A549 (cell line): Measurements from ENCODE around the gene CD70. TPM values are rescaled to one million over a fixed set of nuclear protein-coding genes. Genes with fewer than 3 reads are reported as not detected.
"Not testable (repeated sequence)": the region's sequence is repeated elsewhere in the genome, so short reads cannot be mapped to it uniquely, and the experiment has no call there.

Experiments used
- ATAC-seq, 2 experiments: fragments of 200-7000 bp in 1 of 2; fragments of >200 bp in 1 of 2; cut with Nextera tagmentation in 1 of 2; cut with Tn5 transposase in 1 of 2; 3 replicates each; pipeline versions ENCODE4 v1.8.0 to v1.9.1; 2018 to 2020; ENCODE audit warnings: mild to moderate bottlenecking in 1 of 2, moderate library complexity in 1 of 2
- CTCF ChIA-PET: fragments of 300-600 bp; sonication (Branson Sonifier 250); formaldehyde crosslinking; extraction: SDS; loops from one replicate; lab custom pipeline; 2021; ENCODE audit warnings: antibody characterized with exemption, inconsistent platforms; lab: Yijun Ruan, JAX
- POLR2A ChIA-PET: fragments of 350-600 bp; formaldehyde crosslinking; extraction: SDS; loops from one replicate; lab custom pipeline; 2021; ENCODE audit warnings: antibody characterized with exemption, inconsistent platforms; lab: Yijun Ruan, JAX
- DNase-seq, 2 experiments: peaks; one replicate each; pipeline versions ENCODE4 v3.0.0 to v3.0.0-alpha.2; 2011 to 2016; ENCODE audit warnings: low read depth in 1 of 2, low spot score in 1 of 2
- FAIRE-seq: peaks from 2 replicates; lab custom pipeline; 2011; peaks lifted over from hg19 to GRCh38; lab: Jason Lieb, UNC
- H3K27ac ChIP-seq, 2 experiments: fragments of >200 bp; sonication (Bioruptor Twin); formaldehyde crosslinking; 3 replicates each; pipeline ENCODE4 v1.5.1; 2016 to 2017
- H3K4me1 ChIP-seq: fragments of >200 bp; sonication (Bioruptor Twin); formaldehyde crosslinking; 3 replicates; pipeline ENCODE4 v1.6.1; 2016
- H3K4me2 ChIP-seq: fragments of >200 bp; sonication (Bioruptor Twin); formaldehyde crosslinking; 3 replicates; pipeline ENCODE4 v1.6.1; 2016
- H3K4me3 ChIP-seq: fragments of >200 bp; sonication (Bioruptor Twin); formaldehyde crosslinking; 3 replicates; pipeline ENCODE4 v1.5.1; 2016
- H3K9me3 ChIP-seq: fragments of >200 bp; sonication (Bioruptor Twin); formaldehyde crosslinking; 3 replicates; pipeline ENCODE4 v1.6.1; 2016
- MAZ ChIP-seq: fragments of 150-350 bp; IDR thresholded peaks from 2 replicates; pipeline ENCODE4 v1.6.1; 2014; ENCODE audit warnings: antibody characterized with exemption, low read depth, low read length, borderline replicate concordance
- NR3C1 ChIP-seq: fragments of >200 bp; sonication (Bioruptor Twin); formaldehyde crosslinking; IDR thresholded peaks from 3 replicates; pipeline ENCODE4 v1.6.1; 2017
- RAD21 ChIP-seq, 2 experiments: fragments of >200 bp in 1 of 2; sonication (Bioruptor Twin) in 1 of 2; formaldehyde crosslinking in 1 of 2; IDR thresholded peaks in 1 of 2; conservative IDR thresholded peaks in 1 of 2; 2 replicates in 1 of 2; 3 replicates in 1 of 2; pipeline ENCODE4 v1.6.1; 2012 to 2018; ENCODE audit warnings: inconsistent platforms in 1 of 2
- SMC3 ChIP-seq: fragments of >200 bp; sonication (Bioruptor Twin); formaldehyde crosslinking; IDR thresholded peaks from 3 replicates; pipeline ENCODE4 v1.6.1; 2018; ENCODE audit warnings: inconsistent platforms
- WGBS: methylation state at CpG from one replicate; pipeline ENCODE4 v1.1.6; 2017; ENCODE audit errors: missing lambda C conversion rate; 5-methylcytosine and 5-hydroxymethylcytosine counted together
- polyA plus RNA-seq, 4 experiments: library from polyadenylated mRNA; depleted of rRNA in 3 of 4; stranded (reverse); fragments of >200 nt; fragmentation: RNase III in 1 of 4; extraction: RNeasy Plus Mini Kit Qiagen cat#74134 plus additional on column Dnase treatment in 1 of 4; gene quantifications; 2 replicates in 3 of 4; 3 replicates in 1 of 4; pipeline ENCODE4 v1.2.3, GENCODE V29; 2011 to 2017
- TF ChIP-seq, protein P1 (sequence below): fragments of >200 bp; sonication (Bioruptor Twin); formaldehyde crosslinking; IDR thresholded peaks from 3 replicates; pipeline ENCODE4 v1.5.1; 2016
- TF ChIP-seq, protein P2 (sequence below): IDR thresholded peaks from 2 replicates; pipeline ENCODE4 v1.6.1; 2012
- TF ChIP-seq, protein P3 (sequence below): fragments of >200 bp; sonication (Bioruptor Twin); formaldehyde crosslinking; IDR thresholded peaks from 2 replicates; pipeline ENCODE4 v1.6.1; 2016

Gene CD70
- polyA plus RNA-seq, 2 of the 4 experiments (the other 2 are of a cell fraction): 7.7 to 35.7 TPM

DNA sequence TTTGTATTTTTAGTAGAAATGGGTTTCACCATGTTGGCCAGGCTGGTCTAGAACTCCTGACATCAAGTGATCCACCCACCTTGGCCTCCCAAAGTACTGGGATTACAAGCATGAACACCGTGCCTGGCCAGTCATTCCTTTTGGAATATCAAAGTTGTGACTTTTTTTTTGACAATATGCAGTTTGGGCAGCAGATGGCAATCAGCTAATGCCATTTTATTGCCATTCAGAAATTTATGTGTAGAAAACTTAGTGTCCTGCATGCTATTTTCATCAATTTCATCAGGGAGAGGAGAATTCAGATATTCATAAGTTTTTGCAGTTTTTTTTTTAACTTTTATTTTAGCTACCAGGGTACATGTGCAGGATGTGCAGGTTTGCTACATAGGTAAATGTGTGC, 28.5 kb downstream of the CD70 start:
- POLR2A ChIA-PET, FAIRE-seq, ATAC-seq, H3K4me2 ChIP-seq, H3K4me3 ChIP-seq, H3K4me1 ChIP-seq, H3K9me3 ChIP-seq, H3K27ac ChIP-seq, DNase-seq: not testable (repeated sequence)
- TF ChIP-seq SMC3 (peak; percentile 39; the same call in 2 of the 3 replicates), RAD21 (conservative IDR thresholded peaks at IDR 0.05 in 1 of 2, IDR thresholded peaks at IDR 0.05 in 1 of 2) (peak; percentile 39; a peak in 4 of 5 replicates)
- TF ChIP-seq, protein P1, sequence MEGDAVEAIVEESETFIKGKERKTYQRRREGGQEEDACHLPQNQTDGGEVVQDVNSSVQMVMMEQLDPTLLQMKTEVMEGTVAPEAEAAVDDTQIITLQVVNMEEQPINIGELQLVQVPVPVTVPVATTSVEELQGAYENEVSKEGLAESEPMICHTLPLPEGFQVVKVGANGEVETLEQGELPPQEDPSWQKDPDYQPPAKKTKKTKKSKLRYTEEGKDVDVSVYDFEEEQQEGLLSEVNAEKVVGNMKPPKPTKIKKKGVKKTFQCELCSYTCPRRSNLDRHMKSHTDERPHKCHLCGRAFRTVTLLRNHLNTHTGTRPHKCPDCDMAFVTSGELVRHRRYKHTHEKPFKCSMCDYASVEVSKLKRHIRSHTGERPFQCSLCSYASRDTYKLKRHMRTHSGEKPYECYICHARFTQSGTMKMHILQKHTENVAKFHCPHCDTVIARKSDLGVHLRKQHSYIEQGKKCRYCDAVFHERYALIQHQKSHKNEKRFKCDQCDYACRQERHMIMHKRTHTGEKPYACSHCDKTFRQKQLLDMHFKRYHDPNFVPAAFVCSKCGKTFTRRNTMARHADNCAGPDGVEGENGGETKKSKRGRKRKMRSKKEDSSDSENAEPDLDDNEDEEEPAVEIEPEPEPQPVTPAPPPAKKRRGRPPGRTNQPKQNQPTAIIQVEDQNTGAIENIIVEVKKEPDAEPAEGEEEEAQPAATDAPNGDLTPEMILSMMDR: peak; percentile 20; the same call in 1 of the 3 replicates
- 5% methylated on average over 1 of the region's 1 CpG for WGBS
- CTCF ChIA-PET: interaction anchor here (0.7 to 3.2 kb wide), 3 partner anchors 17 to 306 kb away, joined by 4 to 14 read pairs (median 4); no protein-coding TSS in a partner anchor

DNA sequence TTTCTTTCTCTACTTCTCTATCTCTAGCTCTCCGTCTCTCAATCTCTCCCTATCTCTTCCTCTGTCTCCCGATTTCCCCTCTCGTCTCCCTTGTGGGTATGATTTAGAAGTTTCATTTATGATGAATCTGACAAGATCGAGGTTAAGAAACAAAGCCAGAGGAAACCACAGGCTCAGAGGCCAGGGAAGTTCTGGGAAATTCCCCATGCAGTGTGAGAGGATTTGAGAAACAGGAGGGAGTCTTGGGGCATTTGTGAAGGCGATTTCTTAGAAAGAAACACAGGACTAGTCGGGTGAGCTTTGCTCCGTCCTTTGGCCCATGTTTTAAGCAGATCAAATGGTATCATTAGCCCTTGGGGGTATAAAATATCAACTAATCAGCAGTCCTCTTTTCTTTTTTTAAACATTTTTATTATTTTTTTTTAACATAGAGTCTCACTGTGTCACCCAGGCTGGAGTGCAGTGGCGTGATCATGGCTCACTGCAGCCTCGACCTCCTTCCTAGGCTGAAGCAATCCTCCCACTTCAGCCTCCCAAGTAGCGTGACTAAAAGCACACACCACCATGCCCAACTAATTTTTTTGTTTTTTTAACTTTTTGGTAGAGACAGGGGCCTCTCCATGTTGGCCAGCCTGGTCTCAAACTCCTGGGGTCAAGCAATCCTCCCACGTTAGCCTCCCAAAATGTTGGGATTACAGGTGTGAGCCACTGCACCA, 34.3 kb downstream of the CD70 start:
- H3K9me3 ChIP-seq: no peaks in the 10 kb centered on the region
- ChIA-PET POLR2A (no interaction called here), CTCF (interaction anchor here (0.6 to 1.0 kb wide), 2 partner anchors 75 to 988 kb away, joined by 3 read pairs; partner anchors contain the start of gene DENND1C)
- H3K4me2 ChIP-seq: no peak overlapping the region
- FAIRE-seq (no peak), DNase-seq (no peak), ATAC-seq (no peak)
- 70% methylated on average over 11 of the region's 11 CpGs for WGBS
- TF ChIP-seq, protein P1: no peak
- no peak overlapping the region for H3K27ac ChIP-seq
- H3K4me3 ChIP-seq: no peak overlapping the region
- peaks cover 11% of the 10 kb centered on the region for H3K4me1 ChIP-seq

DNA sequence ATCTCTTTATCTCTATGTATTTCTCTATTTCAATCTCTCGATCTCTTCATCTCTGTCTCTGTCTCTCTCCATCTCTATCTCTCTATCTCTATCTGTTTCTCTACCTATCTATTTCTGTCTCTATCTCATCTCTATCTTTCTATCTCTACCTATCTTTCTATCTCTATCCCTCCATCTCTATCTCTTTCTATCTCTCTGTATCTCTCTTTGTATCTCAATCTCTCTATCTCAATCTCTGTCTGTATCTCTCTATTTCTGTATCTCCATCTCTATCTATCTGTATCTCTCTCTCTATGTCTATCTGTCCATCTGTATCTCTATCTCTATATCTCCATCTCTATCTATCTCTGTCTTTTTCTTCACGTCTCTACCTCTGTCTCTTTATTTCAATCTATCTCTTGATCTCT, 34.9 kb downstream of the CD70 start:
- POLR2A ChIA-PET: interaction anchor here (1.7 kb wide), 1 partner anchor 26 kb away, joined by 4 read pairs; the partner anchor contains the start of gene TNFSF9
- Histone ChIP-seq H3K4me2 (no peak overlapping the region), H3K4me1 (peaks cover 11% of the 10 kb centered on the region)
- 85% methylated on average over 2 of the region's 2 CpGs for WGBS
- CTCF ChIA-PET: interaction anchor here (1.0 kb wide), 1 partner anchor 75 kb away, joined by 3 read pairs; the partner anchor contains the start of gene DENND1C
- TF ChIP-seq NR3C1 (no peak), MAZ (no peak)
- TF ChIP-seq, protein P2, sequence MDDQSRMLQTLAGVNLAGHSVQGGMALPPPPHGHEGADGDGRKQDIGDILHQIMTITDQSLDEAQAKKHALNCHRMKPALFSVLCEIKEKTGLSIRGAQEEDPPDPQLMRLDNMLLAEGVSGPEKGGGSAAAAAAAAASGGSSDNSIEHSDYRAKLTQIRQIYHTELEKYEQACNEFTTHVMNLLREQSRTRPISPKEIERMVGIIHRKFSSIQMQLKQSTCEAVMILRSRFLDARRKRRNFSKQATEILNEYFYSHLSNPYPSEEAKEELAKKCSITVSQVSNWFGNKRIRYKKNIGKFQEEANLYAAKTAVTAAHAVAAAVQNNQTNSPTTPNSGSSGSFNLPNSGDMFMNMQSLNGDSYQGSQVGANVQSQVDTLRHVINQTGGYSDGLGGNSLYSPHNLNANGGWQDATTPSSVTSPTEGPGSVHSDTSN: no peak
- TF ChIP-seq, protein P3, sequence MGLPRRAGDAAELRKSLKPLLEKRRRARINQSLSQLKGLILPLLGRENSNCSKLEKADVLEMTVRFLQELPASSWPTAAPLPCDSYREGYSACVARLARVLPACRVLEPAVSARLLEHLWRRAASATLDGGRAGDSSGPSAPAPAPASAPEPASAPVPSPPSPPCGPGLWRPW: no peak
- TF ChIP-seq, all 56 proteins: peak for 0
- Histone ChIP-seq H3K9me3 (no peaks in the 10 kb centered on the region), H3K27ac (no peak overlapping the region), H3K4me3 (no peak overlapping the region)
- FAIRE-seq: no peak
- no peak for ATAC-seq
- no peak for DNase-seq
